PC-3 (cell line): ENCODE measurements around the gene GTPBP6.

Experiments
- EZH2 ChIP-seq: fragments of 300-600 bp; sonication (generic); IDR thresholded peaks from one replicate; pipeline ENCODE4 v1.6.1; 2017; ENCODE audit warnings: antibody characterized with exemption, mild to moderate bottlenecking, low read length; ENCODE audit not compliant: unreplicated experiment
- EZH2phosphoT487 ChIP-seq: fragments of 300-600 bp; sonication (generic); IDR thresholded peaks from 2 replicates; pipeline ENCODE4 v1.6.1; 2018; ENCODE audit warnings: mild to moderate bottlenecking, antibody characterized with exemption, low read length, borderline replicate concordance

DNA sequence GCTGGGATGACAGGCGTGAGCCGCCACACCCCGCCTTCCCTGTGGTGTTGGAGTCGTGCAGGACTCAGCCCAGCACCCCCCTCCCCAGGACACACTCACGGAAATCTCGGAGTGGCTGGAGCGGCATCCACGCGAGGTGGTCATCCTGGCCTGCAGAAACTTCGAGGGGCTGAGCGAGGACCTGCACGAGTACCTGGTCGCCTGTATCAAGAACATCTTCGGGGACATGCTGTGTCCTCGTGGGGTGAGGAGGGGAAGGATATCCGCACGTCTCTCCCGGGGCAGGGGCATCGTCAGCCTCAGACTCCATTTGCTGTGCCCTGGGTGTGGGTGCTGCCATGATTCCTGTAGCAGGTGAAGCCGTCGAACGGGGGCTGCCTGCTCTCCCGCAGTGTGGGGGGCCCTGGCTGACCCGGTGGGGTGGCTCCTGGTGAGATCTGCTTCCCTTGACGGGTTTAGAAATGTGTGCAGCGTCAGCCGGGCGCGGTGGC, 27.1 kb downstream of the GTPBP6 start:
- TF ChIP-seq EZH2phosphoT487 = no peak
- TF ChIP-seq EZH2 = no peak
